ENCODE measurements around the gene SLC25A43. TPM values are rescaled to one million over a fixed set of nuclear protein-coding genes. Genes with fewer than 3 reads are reported as not detected.
"Not testable (repeated sequence)": the region's sequence is repeated elsewhere in the genome, so short reads cannot be mapped to it uniquely, and the experiment has no call there.

The SLC25A43 gene
- polyA plus RNA-seq, 4 donors = 3.4 to 10.0 (median 5.2) TPM

DNA sequence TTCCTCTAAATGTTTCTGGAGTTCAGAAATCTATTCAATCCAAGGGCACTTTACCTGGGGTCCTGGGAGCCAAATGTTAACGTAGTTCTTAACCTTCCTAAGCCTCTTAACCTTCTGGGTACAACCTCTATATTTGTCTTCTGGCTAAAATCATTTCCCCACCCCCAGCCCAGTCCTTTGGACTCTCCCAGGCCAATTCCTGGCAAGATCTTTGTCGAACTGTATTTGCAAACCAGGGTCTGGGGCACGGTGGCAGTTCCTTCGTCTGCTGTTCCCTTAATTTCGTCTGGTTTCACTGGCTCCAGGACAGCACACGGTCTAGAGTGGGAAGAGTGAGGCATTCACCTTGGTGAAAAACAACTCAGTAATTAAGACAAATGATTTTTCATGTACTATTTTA is 68.3 kb downstream of the SLC25A43 start:
- no peak for DNase-seq (ENCODE audit: low read depth in 4 of 4, low spot score in 3 of 4)

DNA sequence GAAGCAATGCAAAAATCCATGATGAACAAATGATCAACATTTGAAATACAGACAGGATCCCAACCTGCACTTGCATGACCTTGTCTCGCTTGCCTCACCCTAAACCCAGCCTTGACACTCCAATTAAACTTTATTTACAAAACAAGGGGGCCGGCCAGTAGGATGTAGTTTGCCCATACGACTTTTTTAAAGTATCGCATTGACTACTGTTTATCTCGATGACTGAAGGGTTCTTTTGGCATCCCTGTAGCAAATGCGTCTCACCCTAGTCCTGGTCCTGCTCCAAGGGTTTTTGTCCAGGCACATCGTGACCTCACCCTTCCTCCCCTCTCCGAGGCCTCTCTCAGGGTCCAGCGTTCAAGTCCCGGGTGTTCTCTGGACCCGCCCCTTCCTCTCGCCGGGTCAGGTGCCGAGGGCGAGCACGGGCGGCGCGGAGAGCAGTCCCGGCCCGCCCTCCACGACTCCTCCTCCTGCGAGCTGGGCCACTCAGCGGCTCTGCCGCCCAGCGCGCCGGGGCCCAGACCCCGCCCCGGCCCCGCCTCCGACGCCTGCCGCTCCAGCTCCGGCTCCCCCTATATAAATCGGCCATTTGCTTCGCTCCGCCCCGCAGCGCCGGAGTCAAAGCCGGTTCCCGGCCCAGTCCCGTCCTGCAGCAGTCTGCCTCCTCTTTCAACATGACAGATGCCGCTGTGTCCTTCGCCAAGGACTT is 68.9 kb downstream of the SLC25A43 start, which contains the start of gene SLC25A5:
Gene SLC25A5 (plus strand): TSS at position 603 of the 709 bp plus-strand sequence. CDS start 72 bp downstream, at position 675.
- DNase-seq (ENCODE audit: low read depth in 4 of 4, low spot score in 3 of 4) = peak in 2 of 4 donors; percentile 43 to 55

DNA sequence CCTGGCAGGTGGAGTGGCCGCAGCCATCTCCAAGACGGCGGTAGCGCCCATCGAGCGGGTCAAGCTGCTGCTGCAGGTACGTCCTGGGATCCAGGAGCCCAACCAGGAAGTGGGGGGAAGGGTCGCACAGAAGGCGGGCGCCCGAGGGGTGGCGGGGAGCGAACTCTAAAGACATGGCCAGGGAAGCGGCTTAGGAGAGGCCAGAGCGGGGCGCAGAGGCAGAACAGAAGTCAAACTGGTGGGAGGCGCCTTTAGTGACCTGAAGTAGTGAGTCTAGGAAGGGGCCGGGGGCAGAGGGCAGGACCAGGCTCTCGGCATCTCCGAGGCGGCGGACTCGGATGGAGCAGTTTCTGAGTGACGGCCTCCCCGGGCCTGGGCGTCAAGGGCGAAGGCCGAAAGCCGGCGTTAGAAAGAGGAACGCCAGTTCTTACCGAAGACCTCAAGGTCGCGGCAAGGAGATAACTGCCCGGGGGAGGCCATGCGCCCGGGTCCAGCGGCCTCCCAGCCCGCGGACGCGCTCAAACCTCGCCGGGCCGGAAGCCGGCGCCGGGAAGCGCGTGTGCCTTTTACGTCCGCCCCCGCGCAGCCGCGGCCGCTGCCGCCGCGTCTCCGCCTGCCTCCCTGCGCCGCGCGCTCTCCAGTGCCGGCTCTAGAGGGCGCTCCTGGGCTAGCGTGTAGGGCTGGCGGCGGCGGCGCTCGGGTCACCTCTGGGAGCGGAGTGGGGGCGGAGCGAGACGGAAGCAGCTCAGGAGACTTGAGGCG is 69.6 kb downstream of the SLC25A43 start:
- DNase-seq (ENCODE audit: low read depth in 4 of 4, low spot score in 3 of 4) = peak in 3 of 4 donors; percentile 63 to 65 (median 63)

GRCh38 chrX:119469313-119469635 is 70.1 kb downstream of the SLC25A43 start:
- no peak for DNase-seq (ENCODE audit: low read depth in 4 of 4, low spot score in 3 of 4)

- no peak for DNase-seq (ENCODE audit: low read depth in 4 of 4, low spot score in 3 of 4)
Measured at GRCh38 chrX:119474615-119475388, 75.7 kb downstream of the SLC25A43 start.

- DNase-seq (ENCODE audit: low read depth in 4 of 4, low spot score in 3 of 4) = no peak
Measured at GRCh38 chrX:119475389-119476101, 76.4 kb downstream of the SLC25A43 start.

DNA sequence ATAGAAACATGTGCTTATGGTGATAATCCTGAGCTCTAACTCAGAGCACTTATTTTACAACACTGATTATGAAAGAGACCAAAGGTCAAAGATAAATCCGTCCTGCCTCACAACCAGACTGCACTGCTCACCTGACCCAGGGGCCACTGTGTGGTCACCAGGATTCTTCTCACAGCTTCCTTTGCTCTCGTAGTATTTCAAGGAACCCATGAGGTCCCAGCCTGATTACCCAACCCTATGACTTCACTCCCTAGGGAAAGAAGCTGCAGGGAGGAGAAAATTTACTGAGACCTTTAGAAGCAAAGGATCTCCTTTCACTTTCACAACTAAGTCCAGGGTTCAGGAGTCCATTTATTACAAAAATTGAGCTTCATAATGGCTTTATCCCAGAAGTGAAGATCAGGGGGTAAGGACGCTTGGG is 78.7 kb downstream of the SLC25A43 start:
- no peak for DNase-seq (ENCODE audit: low read depth in 4 of 4, low spot score in 3 of 4)

GRCh38 chrX:119478504-119478903 is 79.4 kb downstream of the SLC25A43 start:
- no peak for DNase-seq (ENCODE audit: low read depth in 4 of 4, low spot score in 3 of 4)

GRCh38 chrX:119479845-119480244 is 80.7 kb downstream of the SLC25A43 start:
- no peak for DNase-seq (ENCODE audit: low read depth in 4 of 4, low spot score in 3 of 4)

DNA sequence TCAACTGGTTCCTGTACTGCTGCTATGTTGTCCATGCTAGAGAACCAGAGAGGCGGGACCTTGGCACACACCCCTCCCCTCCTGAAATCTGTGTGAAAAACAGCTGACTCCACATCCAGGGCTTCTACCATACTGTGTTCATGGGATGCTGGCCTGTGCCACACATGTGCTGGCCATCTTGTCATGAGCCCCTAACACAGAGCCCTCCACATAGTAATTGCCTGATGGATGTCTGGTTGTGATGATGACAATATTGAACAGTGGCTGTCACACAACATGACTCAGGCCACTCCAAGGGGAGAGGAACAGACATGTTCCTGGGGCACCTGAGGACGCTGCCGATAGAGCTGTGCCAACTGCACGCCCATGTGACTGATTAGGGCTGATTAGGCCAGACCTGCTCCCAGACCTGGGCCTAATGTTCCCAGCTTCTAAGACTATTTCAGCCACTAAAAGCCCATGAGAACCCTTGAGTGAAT is 82.2 kb downstream of the SLC25A43 start:
- DNase-seq (ENCODE audit: low read depth in 4 of 4, low spot score in 3 of 4) = no peak

DNA sequence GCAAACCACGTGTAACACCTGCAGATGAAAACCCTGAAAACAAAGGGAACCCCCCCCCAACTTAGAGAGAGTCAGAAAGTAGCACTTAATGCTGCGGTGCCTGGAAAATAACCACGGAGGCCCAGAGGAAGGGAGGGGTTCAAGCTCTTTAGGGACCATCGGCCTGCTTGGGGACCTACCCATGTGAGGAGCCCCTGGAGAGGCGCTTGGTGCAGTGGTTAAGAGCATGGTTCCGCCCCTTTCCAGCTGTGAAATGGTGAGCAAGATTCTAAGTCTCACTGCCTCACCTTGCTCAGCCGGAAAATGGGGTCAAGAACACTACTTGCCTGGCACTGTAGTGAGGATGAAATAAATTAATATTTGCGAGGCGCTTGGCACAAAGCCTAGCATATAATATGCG is 82.9 kb downstream of the SLC25A43 start:
- DNase-seq (ENCODE audit: low read depth in 4 of 4, low spot score in 3 of 4) = no peak

GRCh38 chrX:119482481-119483480 is 83.6 kb downstream of the SLC25A43 start:
- DNase-seq (ENCODE audit: low read depth in 4 of 4, low spot score in 3 of 4) = no peak

DNA sequence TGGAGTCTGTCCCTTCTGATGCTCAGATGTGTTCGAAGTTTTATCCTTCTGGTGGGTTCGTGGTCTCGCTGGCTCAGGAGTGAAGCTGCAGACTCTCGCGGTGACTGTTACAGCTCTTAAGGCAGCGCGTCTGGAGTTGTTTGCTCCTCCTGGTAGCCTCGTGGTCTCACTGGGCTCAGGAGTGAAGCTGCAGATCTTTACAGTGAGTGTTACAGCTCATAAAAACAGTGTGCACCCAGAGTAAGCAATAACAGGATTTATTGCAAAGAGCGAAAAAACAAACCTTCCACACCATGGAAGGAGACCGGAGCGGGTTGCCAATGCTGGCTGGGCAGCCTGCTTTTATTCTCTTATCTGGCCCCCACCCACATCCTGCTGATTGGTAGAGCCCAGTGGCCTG is 87.6 kb downstream of the SLC25A43 start:
- no peak for DNase-seq (ENCODE audit: low read depth in 4 of 4, low spot score in 3 of 4)

- DNase-seq (ENCODE audit: low read depth in 4 of 4, low spot score in 3 of 4) = not testable (repeated sequence)
Measured at GRCh38 chrX:119487766-119488165, 88.6 kb downstream of the SLC25A43 start.

DNA sequence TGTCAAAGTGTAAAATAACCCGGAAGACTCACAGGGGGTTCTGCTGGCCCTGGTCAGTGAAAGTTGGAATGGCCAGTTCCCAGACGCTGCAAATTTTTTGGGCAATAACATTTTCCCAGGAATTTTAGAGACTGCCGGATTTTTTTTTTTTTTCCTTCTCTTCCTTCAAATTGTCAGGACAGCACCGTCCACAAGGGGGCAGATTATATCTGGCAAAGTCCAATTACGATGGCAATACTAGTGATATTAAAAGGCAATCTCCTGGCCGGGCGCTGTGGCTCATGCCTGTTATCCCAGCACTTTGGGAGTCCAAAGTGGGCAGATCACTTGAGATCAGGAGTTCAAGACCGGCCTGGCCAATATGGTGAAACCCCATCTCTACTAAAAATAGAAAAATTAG is 89.6 kb downstream of the SLC25A43 start:
- no peak for DNase-seq (ENCODE audit: low read depth in 4 of 4, low spot score in 3 of 4)

DNA sequence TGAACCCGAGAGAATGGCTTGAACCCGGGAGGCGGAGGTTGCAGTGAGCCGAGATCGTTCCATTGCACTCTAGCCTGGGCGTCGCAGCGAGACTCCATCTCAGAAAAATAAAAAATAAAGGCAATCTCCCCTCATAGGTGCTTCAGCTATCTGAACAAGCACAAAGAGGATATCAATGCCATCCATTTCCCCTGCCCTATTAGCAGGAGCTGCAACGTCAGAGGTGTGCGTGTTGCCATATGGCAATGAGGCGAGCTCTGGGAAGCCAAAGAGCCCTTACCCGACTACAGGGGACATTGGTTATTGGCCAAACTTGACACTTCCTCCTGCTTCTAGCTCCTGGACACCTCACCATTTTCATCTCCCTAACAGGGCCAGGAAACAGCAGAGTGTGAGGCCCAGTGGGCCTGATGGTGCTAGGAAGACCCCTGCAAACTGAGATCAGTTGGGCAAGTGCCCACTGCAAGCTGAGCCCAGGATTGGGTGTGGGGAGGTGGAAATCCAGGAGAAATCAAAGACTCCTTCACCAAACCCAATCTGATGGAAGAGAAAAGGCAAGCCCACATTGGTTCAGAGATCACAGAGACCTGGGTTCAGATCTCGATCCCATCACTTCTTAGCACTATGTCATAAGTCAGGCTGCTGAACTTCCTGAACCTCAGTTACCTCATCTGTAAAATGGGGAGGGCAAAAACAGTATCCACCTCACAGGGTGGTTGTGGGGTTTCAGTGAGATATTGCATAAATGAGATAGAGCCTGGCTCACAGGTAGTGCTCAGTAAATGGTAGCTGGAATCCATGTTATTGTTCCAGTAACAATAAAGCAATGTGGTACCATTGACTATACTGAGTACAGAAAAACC is 90.3 kb downstream of the SLC25A43 start:
- DNase-seq (ENCODE audit: low read depth in 4 of 4, low spot score in 3 of 4) = no peak

- DNase-seq (ENCODE audit: low read depth in 4 of 4, low spot score in 3 of 4) = no peak
Measured at GRCh38 chrX:119492463-119492862, 93.3 kb downstream of the SLC25A43 start.

DNA sequence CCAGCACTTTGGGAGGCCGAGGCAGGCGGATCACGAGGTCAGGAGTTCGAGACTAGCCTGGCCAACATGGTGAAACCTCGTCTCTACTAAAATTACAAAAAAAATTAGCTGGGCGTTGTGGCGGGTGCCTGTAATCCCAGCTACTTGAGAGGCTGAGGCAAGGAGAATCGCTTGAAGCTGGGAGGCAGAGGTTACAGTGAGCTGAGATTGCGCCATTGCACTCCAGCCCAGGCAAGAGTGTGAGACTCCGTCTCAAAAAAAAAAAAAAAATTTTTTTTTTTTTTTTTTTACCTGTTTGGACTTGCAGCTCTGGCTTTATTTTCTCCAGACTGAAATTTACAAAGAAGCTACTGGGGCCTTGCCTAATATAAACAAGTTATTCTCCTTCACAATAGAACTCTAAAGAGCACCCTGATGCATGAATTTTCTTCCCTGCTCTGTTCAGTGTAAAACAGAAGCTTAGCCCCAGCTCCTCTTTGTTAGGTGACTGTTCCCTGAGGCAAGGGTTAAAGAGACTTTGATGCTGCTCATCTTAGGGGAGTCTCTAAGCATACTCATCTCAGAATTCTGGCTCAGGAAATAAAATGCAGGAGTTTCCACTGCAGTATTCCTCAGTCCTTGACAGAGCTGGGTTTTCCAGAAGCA is 94.8 kb downstream of the SLC25A43 start:
- DNase-seq (ENCODE audit: low read depth in 4 of 4, low spot score in 3 of 4) = not testable (repeated sequence)
